ENCODE data around the gene MRPL52. TPM values are rescaled to one million over a fixed set of nuclear protein-coding genes. Genes with fewer than 3 reads are reported as not detected.
"Not testable (repeated sequence)": the region's sequence is repeated elsewhere in the genome, so short reads cannot be mapped to it uniquely, and the experiment has no call there.

Gene MRPL52
- total RNA-seq, 1 donor from 2014 or later = 137 TPM

GRCh38 chr14:22847661-22848341 is 18.1 kb downstream of the MRPL52 start:
- Mint-ChIP-seq H3K27me3 (ENCODE audit: low read depth) (no peaks in the 10 kb centered on the region), H3K4me1 (peaks cover 27% of the 10 kb centered on the region), H3K9me3 (no peaks in the 10 kb centered on the region), H3K36me3 (ENCODE audit: low read depth) (no peaks in the 10 kb centered on the region), H3K4me3 (peak overlapping the region; percentile 69), H3K27ac (ENCODE audit: unreplicated experiment) (peak overlapping the region; percentile 93)
- no peak for TF ChIP-seq CTCF (conservative IDR thresholded peaks at IDR 0.05)
- DNase-seq (ENCODE audit: low read depth, low spot score) = no peak

- H3K4me3 Mint-ChIP-seq = peak overlapping the region; percentile 69
- no peaks in the 10 kb centered on the region for H3K9me3 Mint-ChIP-seq
Measured at GRCh38 chr14:22848351-22849164, 18.9 kb downstream of the MRPL52 start.

GRCh38 chr14:22849212-22849819 is 19.6 kb downstream of the MRPL52 start:
- no peak for TF ChIP-seq CTCF (conservative IDR thresholded peaks at IDR 0.05)
- H3K27me3 Mint-ChIP-seq (ENCODE audit: low read depth) = no peaks in the 10 kb centered on the region
- H3K4me3 Mint-ChIP-seq = no peak overlapping the region
- H3K9me3 Mint-ChIP-seq = no peaks in the 10 kb centered on the region
- no peaks in the 10 kb centered on the region for H3K36me3 Mint-ChIP-seq (ENCODE audit: low read depth)
- peaks cover 32% of the 10 kb centered on the region for H3K4me1 Mint-ChIP-seq
- DNase-seq (ENCODE audit: low read depth, low spot score) = no peak
- H3K27ac Mint-ChIP-seq (ENCODE audit: unreplicated experiment) = no peak overlapping the region

More at GRCh38 chr14:22848351-22849164, 18.9 kb downstream of the MRPL52 start:
- H3K36me3 Mint-ChIP-seq (ENCODE audit: low read depth) = no peaks in the 10 kb centered on the region
- no peak for TF ChIP-seq CTCF (conservative IDR thresholded peaks at IDR 0.05)
- H3K27ac Mint-ChIP-seq (ENCODE audit: unreplicated experiment) = peak overlapping the region; percentile 95
- peaks cover 32% of the 10 kb centered on the region for H3K4me1 Mint-ChIP-seq
- no peaks in the 10 kb centered on the region for H3K27me3 Mint-ChIP-seq (ENCODE audit: low read depth)
- DNase-seq (ENCODE audit: low read depth, low spot score) = no peak

GRCh38 chr14:22850944-22851764 is 21.5 kb downstream of the MRPL52 start:
- Mint-ChIP-seq H3K27ac (ENCODE audit: unreplicated experiment) (no peak overlapping the region), H3K36me3 (ENCODE audit: low read depth) (no peaks in the 10 kb centered on the region), H3K4me3 (no peak overlapping the region), H3K9me3 (no peaks in the 10 kb centered on the region), H3K4me1 (peaks cover 28% of the 10 kb centered on the region), H3K27me3 (ENCODE audit: low read depth) (no peaks in the 10 kb centered on the region)
- DNase-seq (ENCODE audit: low read depth, low spot score) = no peak
- TF ChIP-seq CTCF (conservative IDR thresholded peaks at IDR 0.05) = no peak

GRCh38 chr14:22852178-22852577 is 22.5 kb downstream of the MRPL52 start:
- H3K36me3 Mint-ChIP-seq (ENCODE audit: low read depth); H3K27ac Mint-ChIP-seq (ENCODE audit: unreplicated experiment); DNase-seq (ENCODE audit: low read depth, low spot score); H3K4me3 Mint-ChIP-seq; H3K27me3 Mint-ChIP-seq (ENCODE audit: low read depth); H3K9me3 Mint-ChIP-seq: not testable (repeated sequence)
- H3K4me1 Mint-ChIP-seq = peaks cover 24% of the 10 kb centered on the region

All from neural crest cell (in vitro differentiated cells).